ENCODE measurements around the gene PTGER2.

Gene PTGER2

DNA sequence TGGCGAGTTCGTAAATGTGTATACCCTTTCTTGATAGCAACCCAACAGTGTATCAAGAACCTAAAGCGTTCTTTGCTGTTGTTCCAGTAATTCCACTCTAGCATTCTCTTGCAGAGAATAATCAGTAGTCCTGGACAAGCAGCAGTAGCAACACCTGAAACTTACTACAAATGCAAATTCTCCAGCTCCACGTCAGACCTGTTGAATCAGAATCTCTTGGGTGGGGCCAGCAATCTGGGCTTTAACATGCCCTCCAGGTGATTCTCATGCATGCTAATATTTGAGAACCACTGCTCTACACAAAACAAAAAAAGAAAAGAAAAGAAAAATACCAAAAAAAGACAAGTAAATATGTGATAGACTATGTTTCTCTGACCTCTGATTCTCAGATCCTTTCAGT lies 36.6 kb upstream of the PTGER2 start:
- peaks cover 5% of the 10 kb centered on the region; the same call in 1 of the 2 replicates for H3K4me1 ChIP-seq
- no peaks in the 10 kb centered on the region; the same call in none of the 2 replicates for H3K27me3 ChIP-seq
- TF ChIP-seq, protein P1, sequence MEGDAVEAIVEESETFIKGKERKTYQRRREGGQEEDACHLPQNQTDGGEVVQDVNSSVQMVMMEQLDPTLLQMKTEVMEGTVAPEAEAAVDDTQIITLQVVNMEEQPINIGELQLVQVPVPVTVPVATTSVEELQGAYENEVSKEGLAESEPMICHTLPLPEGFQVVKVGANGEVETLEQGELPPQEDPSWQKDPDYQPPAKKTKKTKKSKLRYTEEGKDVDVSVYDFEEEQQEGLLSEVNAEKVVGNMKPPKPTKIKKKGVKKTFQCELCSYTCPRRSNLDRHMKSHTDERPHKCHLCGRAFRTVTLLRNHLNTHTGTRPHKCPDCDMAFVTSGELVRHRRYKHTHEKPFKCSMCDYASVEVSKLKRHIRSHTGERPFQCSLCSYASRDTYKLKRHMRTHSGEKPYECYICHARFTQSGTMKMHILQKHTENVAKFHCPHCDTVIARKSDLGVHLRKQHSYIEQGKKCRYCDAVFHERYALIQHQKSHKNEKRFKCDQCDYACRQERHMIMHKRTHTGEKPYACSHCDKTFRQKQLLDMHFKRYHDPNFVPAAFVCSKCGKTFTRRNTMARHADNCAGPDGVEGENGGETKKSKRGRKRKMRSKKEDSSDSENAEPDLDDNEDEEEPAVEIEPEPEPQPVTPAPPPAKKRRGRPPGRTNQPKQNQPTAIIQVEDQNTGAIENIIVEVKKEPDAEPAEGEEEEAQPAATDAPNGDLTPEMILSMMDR (IDR thresholded peaks at IDR 0.05; ENCODE audit: low read depth, low read length): no peak
- H3K9me3 ChIP-seq: no peaks in the 10 kb centered on the region
- no peak for DNase-seq
- no peaks in the 10 kb centered on the region for H3K36me3 ChIP-seq
- no peak overlapping the region for H3K4me3 ChIP-seq (ENCODE audit: low read depth, low read length)

DNA sequence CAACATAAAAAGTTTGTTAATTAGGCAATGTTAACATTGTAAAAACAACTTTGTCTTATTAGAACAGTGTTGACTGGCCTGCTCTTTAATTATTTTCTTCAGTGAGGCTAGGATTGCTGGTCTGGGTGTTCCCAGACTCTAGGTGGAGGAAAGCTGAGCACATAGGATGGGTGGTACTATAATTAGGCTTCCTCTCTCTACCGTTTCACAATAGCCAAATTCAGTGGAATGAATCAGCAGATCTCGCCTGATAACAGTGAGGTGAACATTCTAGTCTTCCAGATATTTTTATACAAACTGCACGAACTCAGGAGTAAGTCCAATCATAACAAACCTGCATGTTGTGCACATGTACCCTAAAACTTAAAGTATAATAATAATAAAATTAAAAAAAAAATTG lies 34.7 kb upstream of the PTGER2 start:
- no peak for DNase-seq
- Histone ChIP-seq H3K27me3 (no peaks in the 10 kb centered on the region; the same call in none of the 2 replicates), H3K4me1 (peaks cover 5% of the 10 kb centered on the region; the same call in 1 of the 2 replicates), H3K36me3 (no peaks in the 10 kb centered on the region), H3K9me3 (no peaks in the 10 kb centered on the region), H3K4me3 (ENCODE audit: low read depth, low read length) (no peak overlapping the region)
- TF ChIP-seq, protein P1 (IDR thresholded peaks at IDR 0.05; ENCODE audit: low read depth, low read length): no peak

DNA sequence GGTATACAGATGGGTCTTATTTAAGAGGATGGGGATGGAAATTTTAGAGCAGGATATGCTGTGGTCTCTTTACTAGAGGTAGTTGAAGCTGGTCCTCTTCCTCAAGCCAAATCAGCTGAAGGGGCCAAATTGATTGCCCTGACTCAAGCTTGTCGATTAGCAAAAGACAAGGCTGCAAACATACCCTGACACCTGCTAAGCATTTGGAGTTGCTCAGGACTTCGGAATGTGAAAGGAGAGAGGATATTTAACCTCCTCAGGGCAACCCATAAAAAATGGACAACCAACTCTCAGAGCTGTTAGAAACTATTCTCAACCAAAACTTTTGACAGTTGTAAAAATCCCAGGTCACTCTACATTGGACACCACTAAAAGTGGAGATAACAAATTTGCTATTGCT lies 31.0 kb upstream of the PTGER2 start:
- TF ChIP-seq, protein P1 (IDR thresholded peaks at IDR 0.05; ENCODE audit: low read depth, low read length): no peak
- H3K4me3 ChIP-seq (ENCODE audit: low read depth, low read length): no peak overlapping the region
- no peaks in the 10 kb centered on the region for H3K9me3 ChIP-seq
- DNase-seq: no peak
- H3K36me3 ChIP-seq: no peaks in the 10 kb centered on the region
- H3K27me3 ChIP-seq: peaks cover 4% of the 10 kb centered on the region; the same call in 1 of the 2 replicates
- peaks cover 5% of the 10 kb centered on the region; the same call in 1 of the 2 replicates for H3K4me1 ChIP-seq

DNA sequence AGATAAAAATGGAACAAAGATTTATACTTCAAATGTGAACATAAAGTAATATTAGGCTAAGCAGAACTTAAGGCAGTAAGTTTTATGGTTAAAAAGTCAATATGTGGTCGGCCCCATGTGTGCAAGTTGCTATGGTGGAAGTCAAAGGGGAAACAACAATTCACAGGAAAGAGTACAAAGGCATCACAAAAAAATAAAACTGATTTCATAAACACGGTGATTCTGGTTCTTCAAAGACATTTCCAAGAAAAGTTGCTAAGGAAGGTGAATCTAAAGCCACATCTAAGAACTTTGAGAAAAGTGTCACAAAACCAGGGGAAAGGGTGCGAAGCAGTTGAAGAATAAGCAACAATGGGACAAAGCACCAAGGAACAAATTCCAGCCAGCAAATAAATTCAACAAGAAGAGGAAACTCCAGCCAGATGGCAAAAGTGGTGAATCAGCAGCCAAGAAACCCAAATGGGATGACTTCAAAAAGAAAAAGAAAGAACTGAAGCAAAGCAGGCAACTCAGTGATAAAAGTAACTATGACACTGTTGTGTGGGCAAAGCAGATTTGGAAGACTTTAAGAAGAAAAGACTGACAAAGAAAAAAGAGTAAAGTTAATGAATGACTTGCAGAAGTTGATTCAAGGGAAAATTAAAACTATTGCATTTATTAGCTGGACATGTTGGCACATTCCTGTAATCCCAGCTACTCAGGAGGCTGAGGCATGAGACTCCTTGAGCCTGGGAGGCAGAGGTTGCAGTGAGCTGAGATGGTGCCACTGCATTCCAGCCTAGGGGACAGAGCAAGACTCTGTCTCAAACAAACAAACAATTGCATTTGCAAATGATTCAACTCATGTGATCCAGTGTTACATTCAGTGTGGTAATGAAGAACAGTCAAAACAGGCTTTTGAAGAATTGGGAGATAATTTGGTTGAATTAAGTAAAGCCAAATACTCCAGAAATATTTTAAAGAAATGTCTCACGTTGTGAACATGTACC lies 27.2 kb upstream of the PTGER2 start:
- Histone ChIP-seq H3K9me3 (no peaks in the 10 kb centered on the region), H3K27me3 (peaks cover 4% of the 10 kb centered on the region; the same call in 1 of the 2 replicates), H3K4me1 (no peaks in the 10 kb centered on the region), H3K36me3 (no peaks in the 10 kb centered on the region), H3K4me3 (ENCODE audit: low read depth, low read length) (no peak overlapping the region)
- no peak for DNase-seq
- TF ChIP-seq, protein P1 (IDR thresholded peaks at IDR 0.05; ENCODE audit: low read depth, low read length): no peak

DNA sequence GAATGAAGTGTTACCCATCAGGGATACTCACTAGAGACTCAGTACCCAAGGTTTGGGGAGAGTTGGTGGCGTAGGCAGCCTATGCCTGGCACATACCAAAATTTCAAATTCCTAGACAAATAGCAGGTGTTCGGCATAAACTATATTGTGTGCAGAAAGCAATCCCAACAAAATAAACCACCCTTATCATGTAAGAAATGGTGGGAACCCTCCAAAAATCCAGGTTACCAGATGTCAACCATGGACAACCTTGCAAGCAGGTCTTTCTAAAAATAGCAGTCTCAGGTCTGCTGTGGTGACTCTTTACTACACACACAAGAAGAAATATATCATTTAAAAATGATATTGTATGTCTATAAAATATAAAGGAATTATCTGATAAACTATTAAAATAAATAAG lies 17.7 kb upstream of the PTGER2 start:
- no peak for DNase-seq
- Histone ChIP-seq H3K36me3 (no peaks in the 10 kb centered on the region), H3K4me1 (no peaks in the 10 kb centered on the region), H3K9me3 (no peaks in the 10 kb centered on the region), H3K4me3 (ENCODE audit: low read depth, low read length) (no peak overlapping the region), H3K27me3 (no peaks in the 10 kb centered on the region)
- TF ChIP-seq, protein P1 (IDR thresholded peaks at IDR 0.05; ENCODE audit: low read depth, low read length): no peak

DNA sequence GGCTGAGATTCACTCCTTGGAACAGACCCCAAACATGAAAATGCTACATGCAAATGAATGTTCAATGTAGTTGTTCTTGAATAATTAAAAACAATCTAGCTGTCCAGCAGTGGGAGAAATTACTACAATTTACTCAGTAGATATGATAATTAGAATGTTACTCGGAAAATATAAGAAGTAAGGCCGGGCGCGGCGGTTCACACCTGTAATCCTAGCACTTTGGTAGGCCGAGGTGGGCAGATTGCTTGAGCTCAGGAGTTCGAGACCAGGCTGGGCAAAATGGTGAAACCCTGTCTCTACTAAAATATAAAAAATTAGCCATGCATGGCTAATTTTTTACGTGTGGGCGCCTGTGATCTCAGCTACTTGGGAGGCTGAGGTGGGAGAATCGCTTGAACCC lies 15.3 kb upstream of the PTGER2 start:
- H3K4me3 ChIP-seq (ENCODE audit: low read depth, low read length): no peak overlapping the region
- no peaks in the 10 kb centered on the region for H3K9me3 ChIP-seq
- H3K27me3 ChIP-seq: no peaks in the 10 kb centered on the region
- H3K4me1 ChIP-seq: no peaks in the 10 kb centered on the region
- H3K36me3 ChIP-seq: no peaks in the 10 kb centered on the region
- DNase-seq: no peak
- TF ChIP-seq, protein P1 (IDR thresholded peaks at IDR 0.05; ENCODE audit: low read depth, low read length): no peak
